Naive thymus-derived CD4-positive, alpha-beta T cell (primary cell): ENCODE measurements around the gene DHRS3. TPM values are rescaled to one million over a fixed set of nuclear protein-coding genes. Genes with fewer than 3 reads are reported as not detected.
A peak's percentile ranks its signal among the peaks of the same experiment; 100 is the strongest.

Experiments used
- ATAC-seq: fragments of 150-1000 bp; cut with Tn5 transposase; 2 replicates; pipeline ENCODE4 v1.10.0; 2021; ENCODE audit warnings: mild to moderate bottlenecking, moderate library complexity
- CTCF ChIA-PET: fragments of 350-600 bp; sonication (Branson Sonifier 250); formaldehyde crosslinking; loops from one replicate; lab custom pipeline; 2021; ENCODE audit warnings: antibody characterized with exemption; lab: Charles Lee
- POLR2A ChIA-PET: fragments of 350-600 bp; sonication (Branson Sonifier 250); formaldehyde crosslinking; loops from one replicate; lab custom pipeline; 2021; ENCODE audit warnings: antibody characterized with exemption, inconsistent platforms; lab: Charles Lee
- DNase-seq, 9 donors: peaks; one replicate each; pipeline versions ENCODE4 v3.0.0 to v3.0.0-alpha.2; 2020 to 2022; ENCODE audit warnings: mixed read lengths in 1 of 9
- H3K27ac ChIP-seq: one replicate; pipeline ENCODE4 v1.7.0; 2013; ENCODE audit warnings: mild to moderate bottlenecking, low read depth, low read length, moderate library complexity
- H3K27me3 ChIP-seq, 2 donors: one replicate each; pipeline ENCODE4 v1.7.0; 2013; ENCODE audit warnings: low read length in 2 of 2, mild to moderate bottlenecking in 2 of 2, moderate library complexity in 2 of 2; ENCODE audit not compliant: control insufficient read depth in 2 of 2, insufficient read depth in 2 of 2
- H3K36me3 ChIP-seq, 3 experiments: 1 replicate in 2 of 3; 2 replicates in 1 of 3; pipeline ENCODE4 v1.7.0; 2013; ENCODE audit warnings: low read length in 3 of 3, mild to moderate bottlenecking in 3 of 3, moderate library complexity in 1 of 3; ENCODE audit not compliant: insufficient read depth in 3 of 3, control insufficient read depth in 2 of 3
- H3K4me1 ChIP-seq, 2 donors: one replicate each; pipeline ENCODE4 v1.7.0; 2013; ENCODE audit warnings: low read length in 2 of 2, mild to moderate bottlenecking in 2 of 2, moderate library complexity in 1 of 2; ENCODE audit not compliant: control insufficient read depth in 2 of 2, insufficient read depth in 2 of 2
- H3K4me3 ChIP-seq: 2 replicates; pipeline ENCODE4 v1.7.0; 2013; ENCODE audit warnings: mild to moderate bottlenecking, low read length
- H3K9me3 ChIP-seq, 3 experiments: 1 replicate in 2 of 3; 2 replicates in 1 of 3; pipeline ENCODE4 v1.7.0; 2013; ENCODE audit warnings: low read length in 3 of 3; ENCODE audit not compliant: control insufficient read depth in 2 of 3
- H3K27ac Mint-ChIP-seq, 9 donors: one replicate each; pipeline ENCODE4 v1.8.0; 2020 to 2022; ENCODE audit warnings: mixed read lengths in 9 of 9, mild to moderate bottlenecking in 8 of 9, moderate library complexity in 5 of 9, inconsistent platforms in 2 of 9
- H3K27me3 Mint-ChIP-seq, 5 donors: one replicate each; pipeline ENCODE4 v1.8.0; 2021 to 2022; ENCODE audit warnings: mixed read lengths in 5 of 5, mild to moderate bottlenecking in 1 of 5
- H3K36me3 Mint-ChIP-seq, 5 donors: one replicate each; pipeline ENCODE4 v1.8.0; 2020 to 2022; ENCODE audit warnings: mixed read lengths in 5 of 5, mild to moderate bottlenecking in 3 of 5, inconsistent platforms in 1 of 5
- H3K4me1 Mint-ChIP-seq, 7 donors: one replicate each; pipeline ENCODE4 v1.8.0; 2020 to 2022; ENCODE audit warnings: mixed read lengths in 7 of 7, mild to moderate bottlenecking in 3 of 7, inconsistent platforms in 1 of 7
- H3K4me3 Mint-ChIP-seq, 10 donors: one replicate each; pipeline ENCODE4 v1.8.0; 2020 to 2022; ENCODE audit warnings: mild to moderate bottlenecking in 10 of 10, mixed read lengths in 10 of 10, moderate library complexity in 6 of 10, inconsistent platforms in 2 of 10
- H3K9me3 Mint-ChIP-seq, 11 donors: one replicate each; pipeline ENCODE4 v1.8.0; 2020 to 2022; ENCODE audit warnings: mixed read lengths in 11 of 11, mild to moderate bottlenecking in 4 of 11, inconsistent platforms in 1 of 11, moderate library complexity in 1 of 11
- intact Hi-C, 2 donors: fragments of 100-400 bp; cut with micrococcal nuclease; formaldehyde crosslinking; loops; one replicate each; pipeline ENCODE4 v1.15.1; 2023
- polyA plus RNA-seq, 2 donors: library from polyadenylated mRNA; unstranded; fragments of 300-500 nt; fragmentation: Illumina TruSeq; gene quantifications; one replicate each; pipeline ENCODE4 v1.2.3, GENCODE V29; 2021
- total RNA-seq, 6 experiments: library from RNA in 5 of 6; stranded (reverse) in 5 of 6; gene quantifications; 1 replicate in 5 of 6; 2 replicates in 1 of 6; pipeline ENCODE4 v1.2.3 and lab custom pipeline; 2021 to 2026

Gene DHRS3
- total and polyA plus RNA-seq, 7 experiments from 2014 or later, result 39.9 to 115 (median 68.9) TPM

GRCh38 chr1:12634696-12635202 is 16.7 kb upstream of the DHRS3 start:
- Histone ChIP-seq H3K9me3 (peaks cover 0 to 10% (median 0%) of the 10 kb centered on the region in 3 experiments), H3K27me3 (no peaks in the 10 kb centered on the region), H3K4me1 (no peaks in the 10 kb centered on the region), H3K27ac (no peak overlapping the region), H3K36me3 (no peaks in the 10 kb centered on the region), H3K4me3 (no peak overlapping the region)
- Mint-ChIP-seq H3K4me3 (peak overlapping the region in 1 of 10 donors; percentile 22), H3K9me3 (peaks cover 0 to 12% (median 4%) of the 10 kb centered on the region in 11 donors), H3K27me3 (peaks cover 0 to 3% (median 0%) of the 10 kb centered on the region in 5 donors), H3K4me1 (peaks cover 4 to 16% (median 12%) of the 10 kb centered on the region in 7 donors), H3K36me3 (no peaks in the 10 kb centered on the region), H3K27ac (no peak overlapping the region)
- ChIA-PET POLR2A (no interaction called here), CTCF (interaction anchor here (1.0 kb wide), 1 partner anchor 322 kb away, joined by 3 read pairs; no protein-coding TSS in a partner anchor)
- intact Hi-C loops, result no loop called here
- no peak for ATAC-seq
- DNase-seq, result no peak

DNA sequence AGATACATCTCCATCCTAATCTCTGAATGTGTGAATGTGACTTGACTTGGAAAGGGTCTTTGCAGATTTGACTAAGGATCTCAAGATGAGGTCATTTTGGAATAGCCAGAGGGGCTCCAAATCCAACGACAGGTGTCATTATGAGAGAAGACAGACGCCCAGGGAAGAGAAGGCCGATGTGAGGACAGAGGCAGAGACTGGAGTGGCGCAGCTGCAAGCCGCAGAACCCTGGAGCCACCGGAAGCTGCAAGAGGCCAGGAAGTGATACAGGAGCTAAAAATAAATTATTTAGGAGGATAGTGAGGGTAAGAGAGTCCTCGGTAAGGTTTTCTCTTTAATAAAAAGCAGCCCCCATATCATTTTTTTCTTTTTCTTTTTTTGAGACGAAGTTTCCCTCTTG is 16.1 kb upstream of the DHRS3 start:
- H3K36me3 Mint-ChIP-seq, result no peaks in the 10 kb centered on the region
- CTCF ChIA-PET, result interaction anchor here (1.0 kb wide), 1 partner anchor 321 kb away, joined by 3 read pairs; no protein-coding TSS in a partner anchor

GRCh38 chr1:12631571-12631970 is 13.6 kb upstream of the DHRS3 start:
- Histone ChIP-seq H3K4me1 (peaks cover 0 to 9% of the 10 kb centered on the region in 2 donors), H3K27me3 (no peaks in the 10 kb centered on the region), H3K36me3 (no peaks in the 10 kb centered on the region), H3K27ac (no peak overlapping the region), H3K9me3 (no peaks in the 10 kb centered on the region), H3K4me3 (no peak overlapping the region)
- DNase-seq (no peak), ATAC-seq (no peak)
- Mint-ChIP-seq H3K9me3 (no peaks in the 10 kb centered on the region), H3K27ac (no peak overlapping the region), H3K4me3 (no peak overlapping the region), H3K27me3 (peaks cover 0 to 9% (median 0%) of the 10 kb centered on the region in 5 donors), H3K4me1 (peaks cover 12 to 26% (median 22%) of the 10 kb centered on the region in 7 donors), H3K36me3 (no peaks in the 10 kb centered on the region)
- ChIA-PET POLR2A (no interaction called here), CTCF (interaction anchor here (0.6 to 0.8 kb wide), 4 partner anchors 28 to 309 kb away, joined by 3 to 5 read pairs (median 3); no protein-coding TSS in a partner anchor)
- intact Hi-C loops, result no loop called here

More for the DNA sequence above, 16.1 kb upstream of the DHRS3 start:
- H3K4me1 Mint-ChIP-seq, result peaks cover 4 to 16% (median 12%) of the 10 kb centered on the region in 7 donors
- H3K27me3 Mint-ChIP-seq, result peaks cover 0 to 6% (median 0%) of the 10 kb centered on the region in 5 donors
- Histone ChIP-seq H3K4me1 (no peaks in the 10 kb centered on the region), H3K36me3 (no peaks in the 10 kb centered on the region), H3K27me3 (no peaks in the 10 kb centered on the region), H3K27ac (no peak overlapping the region), H3K4me3 (no peak overlapping the region), H3K9me3 (peaks cover 0 to 4% (median 0%) of the 10 kb centered on the region in 3 experiments)
- no peak for DNase-seq
- no peak for ATAC-seq
- POLR2A ChIA-PET, result no interaction called here
- peaks cover 0 to 6% (median under 1%) of the 10 kb centered on the region in 11 donors for H3K9me3 Mint-ChIP-seq
- peak overlapping the region in 3 of 9 donors; percentile 27 to 37 (median 32) for H3K27ac Mint-ChIP-seq
- intact Hi-C loops, result no loop called here
- H3K4me3 Mint-ChIP-seq, result peak overlapping the region in 5 of 10 donors; percentile 5 to 48 (median 39)

DNA sequence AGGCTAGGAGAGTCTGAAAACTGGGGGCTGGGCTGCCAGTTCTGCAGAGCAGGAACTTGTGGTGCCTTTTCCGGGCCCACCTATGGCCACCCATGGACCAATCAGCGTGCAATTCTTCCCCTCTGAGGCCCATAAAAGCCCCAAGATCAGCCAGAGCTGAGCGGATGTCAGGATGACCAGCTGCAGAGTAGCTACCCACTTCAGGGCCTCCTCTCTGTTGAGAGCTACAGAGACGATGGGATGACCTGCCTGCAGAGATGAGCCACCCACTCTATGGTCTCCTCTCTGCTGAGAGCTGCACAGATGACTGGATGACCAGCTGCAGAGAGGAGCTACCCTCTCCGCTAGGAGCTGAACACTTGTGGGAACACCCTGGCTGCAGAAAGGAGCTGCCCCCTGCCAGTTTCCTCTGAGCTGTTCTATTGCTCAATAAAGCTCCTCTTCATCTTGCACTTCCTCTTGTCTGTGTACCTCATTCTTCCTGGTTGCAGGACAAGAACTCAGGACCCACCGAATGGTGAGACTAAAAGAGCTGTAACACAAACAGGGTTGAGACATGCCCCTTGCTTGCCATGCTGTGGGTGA is 13.0 kb upstream of the DHRS3 start:
- H3K4me1 ChIP-seq, result peaks cover 0 to 10% of the 10 kb centered on the region in 2 donors
- DNase-seq, result no peak
- H3K27ac ChIP-seq, result no peak overlapping the region
- H3K4me3 ChIP-seq, result no peak overlapping the region
- H3K4me3 Mint-ChIP-seq, result no peak overlapping the region
- peaks cover 0 to 9% (median 0%) of the 10 kb centered on the region in 5 donors for H3K27me3 Mint-ChIP-seq
- H3K36me3 Mint-ChIP-seq, result no peaks in the 10 kb centered on the region
- no peaks in the 10 kb centered on the region for H3K27me3 ChIP-seq
- no peaks in the 10 kb centered on the region for H3K9me3 Mint-ChIP-seq
- ChIA-PET POLR2A (interaction anchor here (0.6 kb wide), 1 partner anchor 9 kb away, joined by 3 read pairs; no protein-coding TSS in a partner anchor), CTCF (interaction anchor here (0.6 to 0.8 kb wide), 2 partner anchors 28 to 308 kb away, joined by 3 read pairs; no protein-coding TSS in a partner anchor)
- peaks cover 12 to 28% (median 25%) of the 10 kb centered on the region in 7 donors for H3K4me1 Mint-ChIP-seq
- no peak for ATAC-seq
- no peaks in the 10 kb centered on the region for H3K9me3 ChIP-seq
- intact Hi-C loops, result no loop called here
- H3K36me3 ChIP-seq, result no peaks in the 10 kb centered on the region
- H3K27ac Mint-ChIP-seq, result no peak overlapping the region

- ATAC-seq (no peak), DNase-seq (no peak)
- Histone ChIP-seq H3K27ac (no peak overlapping the region), H3K27me3 (no peaks in the 10 kb centered on the region), H3K9me3 (no peaks in the 10 kb centered on the region), H3K4me1 (peaks cover 0 to 10% of the 10 kb centered on the region in 2 donors), H3K4me3 (no peak overlapping the region), H3K36me3 (no peaks in the 10 kb centered on the region)
- intact Hi-C loops, result no loop called here
- CTCF ChIA-PET, result interaction anchor here (0.6 to 0.8 kb wide), 3 partner anchors 9 to 358 kb away, joined by 3 to 5 read pairs (median 3); no protein-coding TSS in a partner anchor
- H3K27me3 Mint-ChIP-seq, result peaks cover 0 to 13% (median 0%) of the 10 kb centered on the region in 5 donors
- no peak overlapping the region for H3K4me3 Mint-ChIP-seq
- peaks cover 12 to 27% (median 25%) of the 10 kb centered on the region in 7 donors for H3K4me1 Mint-ChIP-seq
- no peaks in the 10 kb centered on the region for H3K9me3 Mint-ChIP-seq
- H3K36me3 Mint-ChIP-seq, result no peaks in the 10 kb centered on the region
- no peak overlapping the region for H3K27ac Mint-ChIP-seq
- POLR2A ChIA-PET, result no interaction called here
These were observed 12.2 kb upstream of the DHRS3 start for GRCh38 chr1:12629985-12630760.

- Histone ChIP-seq H3K27me3 (no peaks in the 10 kb centered on the region), H3K4me1 (peaks cover 0 to 10% of the 10 kb centered on the region in 2 donors), H3K4me3 (no peak overlapping the region), H3K36me3 (no peaks in the 10 kb centered on the region), H3K27ac (no peak overlapping the region), H3K9me3 (no peaks in the 10 kb centered on the region)
- Mint-ChIP-seq H3K4me1 (peaks cover 12 to 27% (median 22%) of the 10 kb centered on the region in 7 donors), H3K9me3 (no peaks in the 10 kb centered on the region), H3K36me3 (no peaks in the 10 kb centered on the region), H3K27me3 (peaks cover 0 to 15% (median 0%) of the 10 kb centered on the region in 5 donors), H3K4me3 (no peak overlapping the region), H3K27ac (no peak overlapping the region)
- DNase-seq, result no peak
- no peak for ATAC-seq
- CTCF ChIA-PET, result interaction anchor here (0.6 to 0.8 kb wide), 2 partner anchors 9 to 357 kb away, joined by 3 to 5 read pairs; no protein-coding TSS in a partner anchor
- intact Hi-C loops, result no loop called here
- POLR2A ChIA-PET, result no interaction called here
These were observed 11.5 kb upstream of the DHRS3 start for GRCh38 chr1:12629511-12629956.
